Measurements from ENCODE around the gene PCGF6.
"Not testable (repeated sequence)": the region's sequence is repeated elsewhere in the genome, so short reads cannot be mapped to it uniquely, and the experiment has no call there.

PCGF6 gene

DNA sequence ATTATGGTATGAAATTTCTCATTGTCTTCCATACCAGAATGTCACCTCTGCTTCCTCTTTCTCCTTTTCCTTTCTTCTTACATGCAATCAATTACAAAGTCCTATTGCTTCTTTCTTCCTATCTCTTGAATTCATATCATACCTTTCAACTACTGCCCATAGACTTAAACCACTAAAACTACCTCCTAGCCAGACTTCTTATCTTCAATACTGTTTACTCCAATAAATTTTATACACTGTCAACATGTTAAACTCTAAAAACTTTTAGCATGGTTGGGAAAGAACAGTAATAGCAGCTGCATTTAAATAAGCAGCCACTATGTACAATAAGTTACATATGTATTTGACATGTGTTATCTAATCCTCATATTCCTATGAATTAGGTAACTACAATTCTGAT, 34.9 kb downstream of the PCGF6 start:
- no peak for DNase-seq (ENCODE audit: low read depth in 2 of 2)

DNA sequence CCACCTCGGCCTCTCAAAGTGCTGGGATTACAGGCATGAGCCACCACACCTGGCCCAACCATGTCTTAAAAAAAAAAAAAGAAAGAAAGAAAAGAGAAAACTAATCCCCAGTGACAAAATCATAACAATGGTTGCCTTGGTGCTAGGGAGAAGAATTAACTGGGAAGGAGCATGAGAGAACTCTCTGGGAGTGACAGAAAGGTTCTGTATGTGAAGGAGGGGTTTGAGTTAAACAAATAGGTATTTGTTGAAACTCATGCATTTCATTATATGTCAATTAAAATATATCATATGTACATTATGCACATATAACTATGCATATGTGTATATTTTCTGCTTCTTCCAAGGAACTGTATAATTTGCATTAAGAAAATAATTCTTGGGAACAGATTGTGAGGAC, 40.7 kb downstream of the PCGF6 start:
- no peak for DNase-seq (ENCODE audit: low read depth in 2 of 2)

GRCh38 chr10:103307594-103307993, 43.3 kb downstream of the PCGF6 start:
- DNase-seq (ENCODE audit: low read depth in 2 of 2): no peak

- DNase-seq (ENCODE audit: low read depth in 2 of 2): no peak
Observed at GRCh38 chr10:103295374-103296015, 55.4 kb downstream of the PCGF6 start.

DNA sequence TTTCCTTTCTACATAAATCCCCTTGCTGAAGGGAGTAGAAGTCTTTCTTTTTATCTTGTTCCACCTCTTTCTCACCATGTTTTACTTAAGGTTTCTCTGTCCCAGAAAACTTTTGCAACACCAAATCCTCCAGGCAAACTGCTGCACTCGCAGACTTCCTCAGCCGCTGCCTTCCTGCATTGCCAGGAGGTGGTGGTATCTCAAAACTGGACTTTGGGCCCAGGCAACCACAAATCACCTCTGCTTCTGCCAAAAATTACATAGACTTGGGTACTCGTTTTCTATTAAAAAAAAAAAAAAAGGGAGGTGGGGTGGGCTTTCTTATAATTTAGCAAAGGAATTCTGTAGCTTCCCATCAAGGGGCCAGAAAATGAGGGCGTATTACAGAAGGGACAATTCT, 59.4 kb downstream of the PCGF6 start:
- DNase-seq (ENCODE audit: low read depth in 2 of 2): no peak

GRCh38 chr10:103287992-103288391, 62.9 kb downstream of the PCGF6 start:
- DNase-seq (ENCODE audit: low read depth in 2 of 2): no peak

DNA sequence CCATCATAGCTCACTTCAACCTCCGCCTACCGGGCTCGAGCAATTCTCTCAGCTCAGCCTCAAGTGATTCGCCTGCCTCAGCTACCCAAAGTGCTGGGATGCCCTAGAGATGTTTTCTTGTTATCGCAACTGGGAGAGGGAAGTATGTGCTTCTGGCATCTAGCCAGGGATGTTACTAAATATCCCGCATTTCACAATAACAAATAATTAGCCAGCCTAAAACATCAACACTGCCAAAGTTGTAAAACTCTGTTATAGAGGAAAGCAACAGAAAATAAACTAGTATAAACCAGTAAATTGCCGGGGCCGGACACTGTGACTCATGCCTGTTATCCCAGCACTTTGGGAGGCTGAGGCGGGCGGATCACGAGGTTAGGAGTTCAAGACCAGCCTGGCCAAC, 66.8 kb downstream of the PCGF6 start:
- DNase-seq (ENCODE audit: low read depth in 2 of 2): no peak

DNA sequence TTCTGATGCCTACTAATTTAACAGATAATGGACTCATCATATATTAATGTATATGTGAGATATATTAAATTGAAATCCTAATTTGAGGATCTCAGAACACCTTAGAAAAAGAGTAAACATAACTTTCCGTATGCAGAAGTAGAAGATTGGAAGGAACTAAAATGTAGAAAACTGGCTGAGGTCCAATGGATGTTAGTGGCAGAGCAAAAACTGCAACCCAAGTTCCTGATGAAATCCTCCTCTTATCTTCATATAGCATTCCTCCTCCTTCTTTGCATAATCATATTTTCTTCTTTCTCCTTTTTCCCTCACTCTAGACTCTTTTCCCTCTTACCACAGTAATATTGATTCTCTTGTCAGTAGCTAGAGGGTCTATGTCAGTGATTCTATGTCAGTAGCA, 68.0 kb downstream of the PCGF6 start:
- no peak for DNase-seq (ENCODE audit: low read depth in 2 of 2)

DNA sequence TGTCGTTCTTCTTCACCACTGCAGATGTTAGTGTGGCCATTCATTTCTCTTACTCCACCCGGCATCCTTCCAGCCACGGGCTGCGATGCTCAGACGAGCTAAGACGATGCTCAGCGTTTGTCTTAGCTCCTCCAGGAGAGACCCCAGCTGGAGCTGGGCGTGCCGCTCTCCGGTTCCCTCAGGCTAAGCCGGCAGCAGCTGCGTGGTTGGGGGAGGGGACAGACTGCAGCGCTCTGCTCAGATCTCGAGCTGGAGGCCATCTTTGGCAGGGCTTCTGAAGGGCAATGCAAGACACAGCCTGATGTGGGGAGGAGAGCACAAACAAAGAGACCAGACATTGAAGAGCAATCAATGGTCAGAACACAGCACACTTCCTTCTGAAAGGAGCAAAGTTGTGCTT, 69.2 kb downstream of the PCGF6 start:
- DNase-seq (ENCODE audit: low read depth in 2 of 2): no peak

GRCh38 chr10:103280506-103280905, 70.4 kb downstream of the PCGF6 start:
- DNase-seq (ENCODE audit: low read depth in 2 of 2): no peak

GRCh38 chr10:103280031-103280430, 70.9 kb downstream of the PCGF6 start:
- no peak for DNase-seq (ENCODE audit: low read depth in 2 of 2)

GRCh38 chr10:103278862-103279298, 72.1 kb downstream of the PCGF6 start:
- DNase-seq (ENCODE audit: low read depth in 2 of 2): no peak

- no peak for DNase-seq (ENCODE audit: low read depth in 2 of 2)
Observed at GRCh38 chr10:103278537-103278823, 72.5 kb downstream of the PCGF6 start.

- DNase-seq (ENCODE audit: low read depth in 2 of 2): no peak
Observed at GRCh38 chr10:103277713-103278536, 73.0 kb downstream of the PCGF6 start.

DNA sequence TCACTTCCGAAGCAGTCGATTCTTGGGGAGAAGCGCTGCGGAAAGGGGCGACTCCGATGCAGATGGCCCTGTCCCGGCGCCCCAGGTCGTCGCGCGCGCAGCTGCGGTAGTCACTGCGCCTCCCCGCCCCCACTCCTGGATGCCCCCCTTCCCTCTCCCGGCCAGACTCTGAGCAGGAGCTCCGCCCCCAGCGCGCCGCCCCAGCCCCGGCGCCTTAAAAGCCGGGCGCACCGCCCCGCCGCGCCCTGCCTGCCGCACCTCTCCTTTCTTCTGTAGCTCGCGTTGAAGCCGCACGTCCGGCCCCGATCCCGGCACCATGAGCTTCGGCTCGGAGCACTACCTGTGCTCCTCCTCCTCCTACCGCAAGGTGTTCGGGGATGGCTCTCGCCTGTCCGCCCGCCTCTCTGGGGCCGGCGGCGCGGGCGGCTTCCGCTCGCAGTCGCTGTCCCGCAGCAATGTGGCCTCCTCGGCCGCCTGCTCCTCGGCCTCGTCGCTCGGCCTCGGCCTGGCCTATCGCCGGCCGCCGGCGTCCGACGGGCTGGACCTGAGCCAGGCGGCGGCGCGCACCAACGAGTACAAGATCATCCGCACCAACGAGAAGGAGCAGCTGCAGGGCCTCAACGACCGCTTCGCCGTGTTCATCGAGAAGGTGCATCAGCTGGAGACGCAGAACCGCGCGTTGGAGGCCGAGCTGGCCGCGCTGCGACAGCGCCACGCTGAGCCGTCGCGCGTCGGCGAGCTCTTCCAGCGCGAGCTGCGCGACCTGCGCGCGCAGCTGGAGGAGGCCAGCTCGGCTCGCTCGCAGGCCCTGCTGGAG, 73.8 kb downstream of the PCGF6 start, which contains the start of gene INA:
Gene INA, plus strand, starts transcription at position 243 of the 817 bp plus-strand sequence. Its CDS starts 74 bp downstream, at position 317.
- DNase-seq (ENCODE audit: low read depth in 2 of 2): no peak

GRCh38 chr10:103276251-103276895, 74.6 kb downstream of the PCGF6 start:
- no peak for DNase-seq (ENCODE audit: low read depth in 2 of 2)

GRCh38 chr10:103273041-103273441, 77.9 kb downstream of the PCGF6 start:
- no peak for DNase-seq (ENCODE audit: low read depth in 2 of 2)

DNA sequence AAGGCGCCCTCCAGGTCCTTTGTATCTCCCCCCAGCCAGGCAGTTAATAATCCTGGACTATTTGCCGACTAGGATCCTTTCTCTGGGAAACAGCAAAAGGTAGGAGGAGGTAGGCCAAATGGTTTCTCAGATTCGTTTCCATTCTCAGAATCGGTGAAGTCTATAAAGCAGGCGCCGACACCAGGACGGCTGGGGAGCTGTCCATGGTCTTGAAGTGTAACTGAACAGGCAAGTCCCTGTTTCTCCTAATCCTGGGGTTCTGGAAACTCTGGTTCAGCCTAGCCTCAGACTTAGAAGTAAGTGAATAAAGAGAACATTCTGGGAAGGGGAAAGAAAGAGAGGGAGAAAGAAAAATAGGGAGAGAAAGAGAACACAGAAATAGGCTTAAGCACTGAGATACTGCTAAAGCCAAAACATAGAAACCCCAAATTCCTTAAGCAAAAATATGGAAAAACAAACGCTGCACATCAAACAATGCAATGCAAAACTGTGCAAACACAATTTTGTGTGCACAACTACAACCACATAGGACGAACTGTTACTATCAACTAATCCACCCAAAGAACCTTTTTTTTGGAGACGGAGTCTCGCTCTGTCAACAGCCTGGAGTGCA, 85.1 kb downstream of the PCGF6 start:
- no peak for DNase-seq (ENCODE audit: low read depth in 2 of 2)

- no peak for DNase-seq (ENCODE audit: low read depth in 2 of 2)
Observed at GRCh38 chr10:103262229-103262628, 88.7 kb downstream of the PCGF6 start.

GRCh38 chr10:103259989-103260388, 91.0 kb downstream of the PCGF6 start:
- DNase-seq (ENCODE audit: low read depth in 2 of 2): no peak

GRCh38 chr10:103258928-103259327, 92.0 kb downstream of the PCGF6 start:
- not testable (repeated sequence) for DNase-seq (ENCODE audit: low read depth in 2 of 2)

GRCh38 chr10:103257812-103258211, 93.1 kb downstream of the PCGF6 start:
- DNase-seq (ENCODE audit: low read depth in 2 of 2): no peak
